Panc1 (cell line): ENCODE data around the gene USP53. TPM values are rescaled to one million over a fixed set of nuclear protein-coding genes. Genes with fewer than 3 reads are reported as not detected.
"Not testable (repeated sequence)": the region's sequence is repeated elsewhere in the genome, so short reads cannot be mapped to it uniquely, and the experiment has no call there.

Source experiments
- ATAC-seq: fragments of 200-7000 bp; cut with Tn5 transposase; 2 replicates; pipeline ENCODE4 v1.9.1; 2020; ENCODE audit warnings: mild to moderate bottlenecking, moderate library complexity
- BruUV-seq: library from RNA; stranded (reverse); fragments of 400-500 nt; replicated peaks from 2 replicates; lab custom pipeline; 2021; lab: Mats Ljungman, UMichigan
- CTCF ChIA-PET: fragments of 300-600 bp; sonication (Branson Sonifier 250); formaldehyde crosslinking; loops from one replicate; lab custom pipeline; 2022; ENCODE audit warnings: antibody characterized with exemption; lab: Charles Lee
- POLR2A ChIA-PET: fragments of 300-600 bp; sonication (Branson Sonifier 250); formaldehyde crosslinking; loops from one replicate; lab custom pipeline; 2022; ENCODE audit warnings: antibody characterized with exemption; lab: Charles Lee
- DNase-seq: peaks from one replicate; pipeline ENCODE4 v3.0.0-alpha.2; 2010; ENCODE audit warnings: low read depth, low spot score
- H3K27ac ChIP-seq: 2 replicates; pipeline ENCODE4 v1.5.1; 2011; ENCODE audit warnings: mild to moderate bottlenecking, low read length, inconsistent platforms
- H3K27me3 ChIP-seq: fragments of 200-500 bp; sonication (Bioruptor generic); 2 replicates; pipeline ENCODE4 v1.6.0; 2014; ENCODE audit warnings: low read length, inconsistent platforms; ENCODE audit not compliant: control insufficient read depth, insufficient read depth
- H3K36me3 ChIP-seq: fragments of 200-500 bp; sonication (Bioruptor generic); 2 replicates; pipeline ENCODE4 v1.5.1; 2014; ENCODE audit warnings: inconsistent platforms, mild to moderate bottlenecking, low read length, moderate library complexity; ENCODE audit not compliant: control insufficient read depth, insufficient read depth
- H3K4me1 ChIP-seq: 2 replicates; pipeline ENCODE4 v1.5.1; 2011; ENCODE audit warnings: inconsistent platforms, mild to moderate bottlenecking, low read length, moderate library complexity; ENCODE audit not compliant: control insufficient read depth, insufficient read depth
- H3K4me3 ChIP-seq, 2 experiments: 2 replicates each; pipeline ENCODE4 v1.5.1; 2011 to 2012; ENCODE audit warnings: low read depth in 2 of 2, low read length in 2 of 2, mild to moderate bottlenecking in 2 of 2, inconsistent platforms in 1 of 2, moderate library complexity in 1 of 2
- H3K9me3 ChIP-seq: fragments of 200-500 bp; sonication (Bioruptor generic); 2 replicates; pipeline ENCODE4 v1.5.1; 2014; ENCODE audit warnings: low read depth, mild to moderate bottlenecking, inconsistent platforms, low read length, moderate library complexity; ENCODE audit not compliant: control insufficient read depth, insufficient read depth
- POLR2AphosphoS5 ChIP-seq: IDR thresholded peaks from 2 replicates; pipeline ENCODE4 v1.6.1; 2012; ENCODE audit warnings: mild to moderate bottlenecking, low read depth, low read length, moderate library complexity
- SIN3A ChIP-seq: IDR thresholded peaks from 2 replicates; pipeline ENCODE4 v1.6.1; 2012; ENCODE audit warnings: low read depth, mild to moderate bottlenecking, low read length, moderate library complexity, borderline replicate concordance; ENCODE audit not compliant: insufficient read depth
- TCF7L2 ChIP-seq: IDR thresholded peaks from 2 replicates; pipeline ENCODE4 v1.6.1; 2011; ENCODE audit warnings: mild to moderate bottlenecking, low read depth, low read length, inconsistent platforms
- in situ Hi-C: cut with HindIII; loops from 2 replicates; pipeline ENCODE4 v1.10.0; 2016; ENCODE audit warnings: low sequenced_read_pairs, low pct_unique_long_range_greater_than_20kb
- intact Hi-C: fragments of 100-400 bp; cut with micrococcal nuclease; formaldehyde crosslinking; loops from one replicate; pipeline ENCODE4 v1.10.0; 2022; ENCODE audit not compliant: unreplicated experiment
- total RNA-seq: library from RNA; stranded (reverse); gene quantifications from one replicate; pipeline ENCODE4 v1.2.1, GENCODE V29; 2021; ENCODE audit not compliant: unreplicated experiment
- TF ChIP-seq, protein P1 (sequence below), 2 experiments: IDR thresholded peaks; 2 replicates each; pipeline ENCODE4 v1.6.1; 2011 to 2012; ENCODE audit warnings: low read depth in 2 of 2, control low read depth in 1 of 2, low read length in 1 of 2, mild to moderate bottlenecking in 1 of 2, moderate library complexity in 1 of 2; ENCODE audit not compliant: insufficient read depth in 1 of 2
- TF ChIP-seq, protein P2 (sequence below): fragments of 450-650 bp; IDR thresholded peaks from 2 replicates; pipeline ENCODE4 v1.5.1; 2017; ENCODE audit warnings: mild to moderate bottlenecking

The USP53 gene
- total RNA-seq, 1 experiment from 2014 or later = 5.3 TPM

DNA sequence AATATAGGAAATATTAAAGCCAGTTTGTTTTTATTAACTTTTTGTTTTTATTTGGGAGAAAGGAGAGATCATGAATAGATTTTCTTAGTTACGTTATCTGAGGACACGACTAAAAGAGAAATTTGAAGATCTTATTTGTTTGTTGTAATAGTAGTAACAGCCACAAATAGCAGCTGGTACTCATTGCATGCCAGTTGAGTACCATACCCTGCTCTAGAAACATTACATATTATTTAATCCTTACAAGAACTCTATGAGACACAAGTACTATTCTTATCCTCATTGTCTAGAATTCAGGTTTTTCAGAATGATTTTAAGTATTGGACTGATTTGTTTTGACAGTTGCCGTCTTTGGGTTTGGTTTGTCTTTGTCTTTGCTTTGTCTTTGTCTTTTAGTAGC, 31.8 kb downstream of the USP53 start:
- H3K27me3 ChIP-seq = no peaks in the 10 kb centered on the region
- ChIA-PET CTCF (no interaction called here), POLR2A (no interaction called here)
- intact Hi-C loops = no loop called here
- H3K36me3 ChIP-seq = no peaks in the 10 kb centered on the region
- no peak for TF ChIP-seq POLR2AphosphoS5
- H3K27ac ChIP-seq = no peak overlapping the region
- ATAC-seq (no peak), DNase-seq (no peak)
- BruUV-seq = no TSS peak
- in situ Hi-C loops = no loop called here
- H3K9me3 ChIP-seq = no peaks in the 10 kb centered on the region
- H3K4me1 ChIP-seq = no peaks in the 10 kb centered on the region
- H3K4me3 ChIP-seq = no peak overlapping the region

DNA sequence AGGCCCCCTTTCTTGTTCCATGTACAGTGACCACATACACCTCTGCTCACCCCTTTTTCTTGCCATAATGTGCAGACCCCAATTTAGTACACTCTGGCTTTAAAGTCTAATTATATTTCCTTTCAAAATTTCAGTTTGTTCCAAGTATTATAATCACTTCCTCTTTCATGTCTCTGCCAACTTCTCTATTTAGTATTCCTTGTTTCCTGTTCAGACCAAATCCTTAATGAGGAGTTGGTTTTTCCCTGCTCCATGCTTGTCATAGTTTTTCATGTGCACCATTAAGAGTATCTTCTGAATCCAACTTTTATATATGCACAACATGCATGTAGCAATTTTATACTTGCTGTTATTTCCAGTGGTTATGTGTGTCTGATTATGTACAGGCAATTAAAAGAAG, 32.3 kb downstream of the USP53 start:
- no peaks in the 10 kb centered on the region for H3K4me1 ChIP-seq
- intact Hi-C loops = no loop called here
- BruUV-seq = no TSS peak
- H3K27ac ChIP-seq = no peak overlapping the region
- ATAC-seq (no peak), DNase-seq (no peak)
- in situ Hi-C loops = no loop called here
- H3K36me3 ChIP-seq = no peaks in the 10 kb centered on the region
- H3K27me3 ChIP-seq = no peaks in the 10 kb centered on the region
- no peaks in the 10 kb centered on the region for H3K9me3 ChIP-seq
- TF ChIP-seq, protein P1, sequence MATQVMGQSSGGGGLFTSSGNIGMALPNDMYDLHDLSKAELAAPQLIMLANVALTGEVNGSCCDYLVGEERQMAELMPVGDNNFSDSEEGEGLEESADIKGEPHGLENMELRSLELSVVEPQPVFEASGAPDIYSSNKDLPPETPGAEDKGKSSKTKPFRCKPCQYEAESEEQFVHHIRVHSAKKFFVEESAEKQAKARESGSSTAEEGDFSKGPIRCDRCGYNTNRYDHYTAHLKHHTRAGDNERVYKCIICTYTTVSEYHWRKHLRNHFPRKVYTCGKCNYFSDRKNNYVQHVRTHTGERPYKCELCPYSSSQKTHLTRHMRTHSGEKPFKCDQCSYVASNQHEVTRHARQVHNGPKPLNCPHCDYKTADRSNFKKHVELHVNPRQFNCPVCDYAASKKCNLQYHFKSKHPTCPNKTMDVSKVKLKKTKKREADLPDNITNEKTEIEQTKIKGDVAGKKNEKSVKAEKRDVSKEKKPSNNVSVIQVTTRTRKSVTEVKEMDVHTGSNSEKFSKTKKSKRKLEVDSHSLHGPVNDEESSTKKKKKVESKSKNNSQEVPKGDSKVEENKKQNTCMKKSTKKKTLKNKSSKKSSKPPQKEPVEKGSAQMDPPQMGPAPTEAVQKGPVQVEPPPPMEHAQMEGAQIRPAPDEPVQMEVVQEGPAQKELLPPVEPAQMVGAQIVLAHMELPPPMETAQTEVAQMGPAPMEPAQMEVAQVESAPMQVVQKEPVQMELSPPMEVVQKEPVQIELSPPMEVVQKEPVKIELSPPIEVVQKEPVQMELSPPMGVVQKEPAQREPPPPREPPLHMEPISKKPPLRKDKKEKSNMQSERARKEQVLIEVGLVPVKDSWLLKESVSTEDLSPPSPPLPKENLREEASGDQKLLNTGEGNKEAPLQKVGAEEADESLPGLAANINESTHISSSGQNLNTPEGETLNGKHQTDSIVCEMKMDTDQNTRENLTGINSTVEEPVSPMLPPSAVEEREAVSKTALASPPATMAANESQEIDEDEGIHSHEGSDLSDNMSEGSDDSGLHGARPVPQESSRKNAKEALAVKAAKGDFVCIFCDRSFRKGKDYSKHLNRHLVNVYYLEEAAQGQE (IDR thresholded peaks at IDR 0.05; ENCODE audit: insufficient read depth in 1 of 2, low read depth in 2 of 2, low read length in 1 of 2) = no peak
- TF ChIP-seq POLR2AphosphoS5 (no peak), SIN3A (no peak), TCF7L2 (no peak)
- TF ChIP-seq, protein P2, sequence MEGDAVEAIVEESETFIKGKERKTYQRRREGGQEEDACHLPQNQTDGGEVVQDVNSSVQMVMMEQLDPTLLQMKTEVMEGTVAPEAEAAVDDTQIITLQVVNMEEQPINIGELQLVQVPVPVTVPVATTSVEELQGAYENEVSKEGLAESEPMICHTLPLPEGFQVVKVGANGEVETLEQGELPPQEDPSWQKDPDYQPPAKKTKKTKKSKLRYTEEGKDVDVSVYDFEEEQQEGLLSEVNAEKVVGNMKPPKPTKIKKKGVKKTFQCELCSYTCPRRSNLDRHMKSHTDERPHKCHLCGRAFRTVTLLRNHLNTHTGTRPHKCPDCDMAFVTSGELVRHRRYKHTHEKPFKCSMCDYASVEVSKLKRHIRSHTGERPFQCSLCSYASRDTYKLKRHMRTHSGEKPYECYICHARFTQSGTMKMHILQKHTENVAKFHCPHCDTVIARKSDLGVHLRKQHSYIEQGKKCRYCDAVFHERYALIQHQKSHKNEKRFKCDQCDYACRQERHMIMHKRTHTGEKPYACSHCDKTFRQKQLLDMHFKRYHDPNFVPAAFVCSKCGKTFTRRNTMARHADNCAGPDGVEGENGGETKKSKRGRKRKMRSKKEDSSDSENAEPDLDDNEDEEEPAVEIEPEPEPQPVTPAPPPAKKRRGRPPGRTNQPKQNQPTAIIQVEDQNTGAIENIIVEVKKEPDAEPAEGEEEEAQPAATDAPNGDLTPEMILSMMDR = no peak
- POLR2A ChIA-PET = no interaction called here
- no peak overlapping the region for H3K4me3 ChIP-seq
- CTCF ChIA-PET = no interaction called here

DNA sequence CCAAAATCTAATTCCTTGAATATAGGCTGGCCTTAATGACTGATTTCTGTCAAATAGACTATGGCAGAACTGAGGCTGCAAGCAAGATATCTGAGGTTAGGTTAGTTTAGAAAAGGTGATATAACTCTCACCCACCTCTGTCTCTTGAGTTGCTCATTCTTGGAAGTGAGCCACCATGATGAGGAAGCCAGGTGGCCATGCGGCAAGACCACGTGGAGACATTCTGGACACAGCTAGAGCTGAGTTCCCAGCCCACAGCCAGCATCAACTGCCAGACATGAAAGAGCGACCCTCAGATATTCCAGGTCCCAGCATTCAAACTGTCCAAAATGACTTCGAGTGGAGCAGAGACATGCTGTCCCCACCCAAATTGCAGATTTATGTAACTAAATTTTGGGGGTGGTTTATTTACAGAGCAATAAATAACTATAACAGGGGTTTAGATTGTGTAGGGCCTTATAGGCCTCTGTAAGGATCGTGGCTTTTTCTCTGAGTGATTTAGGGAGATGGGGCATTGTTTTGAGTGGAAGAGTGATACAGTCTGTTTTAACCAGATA, 33.7 kb downstream of the USP53 start:
- Histone ChIP-seq H3K4me1 (no peaks in the 10 kb centered on the region), H3K9me3 (no peaks in the 10 kb centered on the region), H3K27me3 (no peaks in the 10 kb centered on the region), H3K36me3 (no peaks in the 10 kb centered on the region), H3K27ac (no peak overlapping the region), H3K4me3 (no peak overlapping the region)
- no peak for ATAC-seq
- intact Hi-C loops (no loop called here), in situ Hi-C loops (no loop called here)
- BruUV-seq = no TSS peak
- no peak for DNase-seq
- ChIA-PET CTCF (no interaction called here), POLR2A (no interaction called here)
- TF ChIP-seq SIN3A (no peak), TCF7L2 (no peak), POLR2AphosphoS5 (no peak)
- TF ChIP-seq, protein P2 = no peak
- TF ChIP-seq, protein P1 (IDR thresholded peaks at IDR 0.05; ENCODE audit: insufficient read depth in 1 of 2, low read depth in 2 of 2, low read length in 1 of 2) = no peak

DNA sequence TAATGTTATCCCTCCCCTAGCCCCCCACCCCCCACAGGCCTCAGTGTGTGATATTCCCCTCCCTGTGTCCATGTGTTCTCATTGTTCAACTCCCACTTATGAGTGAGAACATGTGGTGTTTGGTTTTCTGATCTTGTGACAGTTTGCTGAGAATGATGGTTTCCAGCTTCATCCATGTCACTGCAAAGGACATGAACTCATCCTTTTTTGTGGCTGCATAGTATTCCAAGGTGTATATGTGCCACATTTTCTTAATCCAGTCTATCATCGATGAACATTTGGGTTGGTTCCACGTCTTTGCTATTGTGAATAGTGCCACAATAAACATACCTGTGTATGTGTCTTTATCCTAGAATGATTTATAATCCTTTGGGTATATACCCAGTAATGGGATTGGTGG, 38.5 kb downstream of the USP53 start:
- CTCF ChIA-PET, in situ Hi-C loops: not testable (repeated sequence)

More for the DNA sequence above, 38.5 kb downstream of the USP53 start:
- ATAC-seq, DNase-seq, H3K36me3 ChIP-seq, intact Hi-C loops, POLR2A ChIA-PET, H3K9me3 ChIP-seq, H3K27ac ChIP-seq, H3K27me3 ChIP-seq, H3K4me1 ChIP-seq, H3K4me3 ChIP-seq, BruUV-seq: not testable (repeated sequence)
